ENCODE results near the gene DAP.

Gene DAP

DNA sequence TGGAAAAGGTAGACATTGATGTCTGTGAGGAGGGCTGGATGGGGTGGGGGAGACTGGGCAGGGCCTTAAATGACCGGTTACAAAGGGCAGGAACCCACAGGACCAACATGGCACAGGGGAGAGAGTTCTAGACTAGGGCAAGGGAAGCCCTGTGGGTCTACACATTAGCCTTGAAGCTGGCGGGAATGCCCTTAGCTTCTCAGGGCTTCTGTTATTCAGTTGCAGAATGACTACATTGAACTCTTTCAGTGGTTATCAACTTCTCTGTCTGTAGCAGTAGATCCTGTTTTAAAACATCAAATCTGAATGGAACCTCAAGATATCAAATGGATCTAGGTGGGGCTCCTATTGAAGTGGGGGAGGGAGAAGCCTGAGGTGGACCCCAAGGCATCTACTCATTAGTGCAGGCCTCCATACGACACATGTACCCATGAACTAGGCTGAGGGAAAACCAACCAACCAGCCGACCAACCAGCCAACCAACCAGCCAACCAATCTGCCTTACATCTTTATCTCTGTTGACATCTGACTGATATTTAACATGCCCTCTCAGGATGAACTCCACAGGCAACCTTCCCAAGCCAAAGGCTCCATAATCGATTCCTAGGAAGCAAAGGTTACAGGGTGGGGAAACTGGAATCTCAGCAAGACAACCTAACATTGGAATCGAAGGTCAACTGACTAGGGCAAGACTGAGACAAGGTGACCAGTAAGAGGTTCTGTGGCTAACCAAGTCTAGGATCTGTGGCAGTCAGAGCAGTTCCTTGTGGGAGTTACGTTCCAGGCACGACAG is 48.3 kb downstream of the DAP start:
- Histone ChIP-seq H3K4me3 (ENCODE audit: low read length in 2 of 2) (no peak overlapping the region), H3K27ac (replicated peaks; ENCODE audit: low read length) (no peak overlapping the region), H2BK15ac (ENCODE audit: low read length) (no peak overlapping the region), H3K79me1 (ENCODE audit: low read depth, low read length) (peaks cover 3% of the 10 kb centered on the region), H2AFZ (ENCODE audit: low read length) (no peak overlapping the region), H3K9ac (ENCODE audit: low read depth, low read length, poor library complexity) (no peak overlapping the region), H3K14ac (ENCODE audit: low read length) (no peak overlapping the region), H3K27me3 (ENCODE audit: control insufficient read depth in 3 of 3, insufficient read depth in 3 of 3, low read depth in 1 of 3, low read length in 3 of 3) (no peaks in the 10 kb centered on the region), H3K4me2 (ENCODE audit: insufficient read depth, low read length, poor library complexity, severe bottlenecking) (no peak overlapping the region), H3K23ac (ENCODE audit: low read depth, low read length, poor library complexity) (no peak overlapping the region), H2BK120ac (ENCODE audit: low read depth, low read length) (no peak overlapping the region), H3K9me3 (replicated peaks in 1 of 2; ENCODE audit: control insufficient read depth in 2 of 2, insufficient read depth in 1 of 2, low read depth in 1 of 2, low read length in 2 of 2) (peaks cover 0 to 5% of the 10 kb centered on the region in 2 donors), H4K91ac (ENCODE audit: low read depth, low read length, poor library complexity) (no peak overlapping the region), H3K18ac (ENCODE audit: low read length) (no peak overlapping the region), H2AK5ac (ENCODE audit: low read depth, low read length) (no peak overlapping the region), H3K4ac (ENCODE audit: low read length) (no peak overlapping the region), H2BK12ac (ENCODE audit: low read length) (no peak overlapping the region), H4K8ac (ENCODE audit: low read depth, low read length) (no peak overlapping the region), H2BK5ac (ENCODE audit: low read length) (no peak overlapping the region), H3K36me3 (replicated peaks in 1 of 2; ENCODE audit: control insufficient read depth in 2 of 2, insufficient read depth in 2 of 2, low read length in 2 of 2) (peaks cover 8 to 10% of the 10 kb centered on the region in 2 donors), H3K4me1 (ENCODE audit: control insufficient read depth in 2 of 2, insufficient read depth in 1 of 2, low read depth in 1 of 2, low read length in 2 of 2) (peaks cover 0 to 2% of the 10 kb centered on the region in 2 donors)
- DNase-seq (ENCODE audit: low spot score), result no peak
- WGBS, 2 donors (ENCODE audit: extremely low coverage in 2 of 2, insufficient read length in 2 of 2, insufficient replicate concordance in 1 of 2), result no CpG with 5 or more reads among the region's 8 CpGs

DNA sequence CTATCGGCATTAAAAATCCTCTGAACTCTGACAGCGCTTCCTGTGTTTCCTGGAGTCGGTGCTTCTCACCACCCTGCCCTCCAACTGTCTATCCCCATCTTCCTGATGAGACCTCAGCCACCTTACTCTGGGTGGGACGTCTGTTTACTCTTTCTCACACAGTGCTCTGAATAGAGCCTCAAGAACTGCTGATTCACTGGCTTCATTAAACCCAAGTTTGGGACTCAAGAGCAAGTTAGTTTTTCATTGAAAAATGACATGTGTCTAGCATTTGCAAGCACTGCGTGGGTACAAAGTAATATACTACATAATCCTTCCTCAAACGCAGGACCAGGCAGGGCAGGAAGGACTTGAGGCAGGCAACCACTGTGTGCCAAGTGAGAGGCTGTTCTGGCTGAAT is 49.5 kb downstream of the DAP start:
- Histone ChIP-seq H3K27me3 (ENCODE audit: control insufficient read depth in 3 of 3, insufficient read depth in 3 of 3, low read depth in 1 of 3, low read length in 3 of 3) (no peaks in the 10 kb centered on the region), H4K8ac (ENCODE audit: low read depth, low read length) (no peak overlapping the region), H2BK12ac (ENCODE audit: low read length) (no peak overlapping the region), H2AK5ac (ENCODE audit: low read depth, low read length) (no peak overlapping the region), H3K9me3 (replicated peaks in 1 of 2; ENCODE audit: control insufficient read depth in 2 of 2, insufficient read depth in 1 of 2, low read depth in 1 of 2, low read length in 2 of 2) (peaks cover 0 to 2% of the 10 kb centered on the region in 2 donors), H3K4me3 (ENCODE audit: low read length in 2 of 2) (no peak overlapping the region), H4K91ac (ENCODE audit: low read depth, low read length, poor library complexity) (no peak overlapping the region), H3K14ac (ENCODE audit: low read length) (no peak overlapping the region), H3K79me1 (ENCODE audit: low read depth, low read length) (peaks cover 7% of the 10 kb centered on the region), H3K27ac (replicated peaks; ENCODE audit: low read length) (no peak overlapping the region), H3K23ac (ENCODE audit: low read depth, low read length, poor library complexity) (no peak overlapping the region), H3K9ac (ENCODE audit: low read depth, low read length, poor library complexity) (no peak overlapping the region), H3K4ac (ENCODE audit: low read length) (no peak overlapping the region), H3K4me1 (ENCODE audit: control insufficient read depth in 2 of 2, insufficient read depth in 1 of 2, low read depth in 1 of 2, low read length in 2 of 2) (peaks cover 0 to 2% of the 10 kb centered on the region in 2 donors), H3K18ac (ENCODE audit: low read length) (no peak overlapping the region), H3K4me2 (ENCODE audit: insufficient read depth, low read length, poor library complexity, severe bottlenecking) (no peak overlapping the region), H2BK120ac (ENCODE audit: low read depth, low read length) (no peak overlapping the region), H2BK15ac (ENCODE audit: low read length) (no peak overlapping the region), H2BK5ac (ENCODE audit: low read length) (no peak overlapping the region), H3K36me3 (replicated peaks in 1 of 2; ENCODE audit: control insufficient read depth in 2 of 2, insufficient read depth in 2 of 2, low read length in 2 of 2) (peaks cover 8 to 13% of the 10 kb centered on the region in 2 donors), H2AFZ (ENCODE audit: low read length) (no peak overlapping the region)
- WGBS, 2 donors (ENCODE audit: extremely low coverage in 2 of 2, insufficient read length in 2 of 2, insufficient replicate concordance in 1 of 2), result no CpG with 5 or more reads among the region's 6 CpGs
- DNase-seq (ENCODE audit: low spot score), result no peak

DNA sequence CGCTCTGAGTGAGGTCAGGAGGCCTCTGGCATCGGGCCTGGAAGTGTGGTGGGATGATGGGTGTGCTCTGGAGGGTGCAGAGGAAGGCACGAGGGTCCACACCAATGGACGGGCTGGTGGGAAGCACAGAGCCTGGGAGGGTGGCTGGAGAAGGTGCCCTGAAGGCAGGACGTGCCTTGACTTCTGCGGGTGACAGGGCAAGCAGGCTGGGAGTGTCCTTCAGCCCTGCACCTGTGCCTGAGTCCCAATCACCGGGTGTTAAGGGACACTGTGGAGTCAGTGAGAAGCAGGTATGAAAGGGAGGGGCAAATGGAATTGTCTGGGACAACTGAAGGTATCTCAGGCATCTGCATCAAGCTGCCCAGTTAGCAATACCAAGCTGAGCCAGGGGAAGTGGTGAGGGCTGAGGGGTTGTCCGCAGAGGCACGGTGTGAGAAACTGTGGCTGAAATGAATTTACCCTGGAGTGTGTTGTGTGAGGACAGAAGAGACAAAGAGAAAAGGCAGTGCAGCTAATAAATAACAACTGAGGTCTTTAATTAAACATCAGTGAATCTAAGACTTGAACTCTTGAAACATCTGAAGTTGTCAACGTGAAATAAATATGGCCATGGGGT is 50.4 kb downstream of the DAP start:
- Histone ChIP-seq H2AK5ac (ENCODE audit: low read depth, low read length) (no peak overlapping the region), H3K14ac (ENCODE audit: low read length) (no peak overlapping the region), H2BK12ac (ENCODE audit: low read length) (no peak overlapping the region), H2BK15ac (ENCODE audit: low read length) (no peak overlapping the region), H3K4me2 (ENCODE audit: insufficient read depth, low read length, poor library complexity, severe bottlenecking) (no peak overlapping the region), H3K79me1 (ENCODE audit: low read depth, low read length) (peaks cover 7% of the 10 kb centered on the region), H3K23ac (ENCODE audit: low read depth, low read length, poor library complexity) (no peak overlapping the region), H3K36me3 (replicated peaks in 1 of 2; ENCODE audit: control insufficient read depth in 2 of 2, insufficient read depth in 2 of 2, low read length in 2 of 2) (peaks cover 8 to 13% of the 10 kb centered on the region in 2 donors), H3K9me3 (replicated peaks in 1 of 2; ENCODE audit: control insufficient read depth in 2 of 2, insufficient read depth in 1 of 2, low read depth in 1 of 2, low read length in 2 of 2) (peaks cover 0 to 2% of the 10 kb centered on the region in 2 donors), H3K18ac (ENCODE audit: low read length) (peak overlapping the region; percentile 4), H3K27me3 (ENCODE audit: control insufficient read depth in 3 of 3, insufficient read depth in 3 of 3, low read depth in 1 of 3, low read length in 3 of 3) (no peaks in the 10 kb centered on the region), H2BK5ac (ENCODE audit: low read length) (no peak overlapping the region), H3K4me1 (ENCODE audit: control insufficient read depth in 2 of 2, insufficient read depth in 1 of 2, low read depth in 1 of 2, low read length in 2 of 2) (peaks cover 0 to 4% of the 10 kb centered on the region in 2 donors), H3K9ac (ENCODE audit: low read depth, low read length, poor library complexity) (no peak overlapping the region), H4K8ac (ENCODE audit: low read depth, low read length) (no peak overlapping the region), H2BK120ac (ENCODE audit: low read depth, low read length) (no peak overlapping the region), H3K4me3 (ENCODE audit: low read length in 2 of 2) (no peak overlapping the region), H2AFZ (ENCODE audit: low read length) (no peak overlapping the region), H4K91ac (ENCODE audit: low read depth, low read length, poor library complexity) (no peak overlapping the region), H3K4ac (ENCODE audit: low read length) (no peak overlapping the region), H3K27ac (replicated peaks; ENCODE audit: low read length) (no peak overlapping the region)
- DNase-seq (ENCODE audit: low spot score), result no peak
- no CpG with 5 or more reads among the region's 10 CpGs for whole genome bisulfite sequencing, 2 donors (ENCODE audit: extremely low coverage in 2 of 2, insufficient read length in 2 of 2, insufficient replicate concordance in 1 of 2)

DNA sequence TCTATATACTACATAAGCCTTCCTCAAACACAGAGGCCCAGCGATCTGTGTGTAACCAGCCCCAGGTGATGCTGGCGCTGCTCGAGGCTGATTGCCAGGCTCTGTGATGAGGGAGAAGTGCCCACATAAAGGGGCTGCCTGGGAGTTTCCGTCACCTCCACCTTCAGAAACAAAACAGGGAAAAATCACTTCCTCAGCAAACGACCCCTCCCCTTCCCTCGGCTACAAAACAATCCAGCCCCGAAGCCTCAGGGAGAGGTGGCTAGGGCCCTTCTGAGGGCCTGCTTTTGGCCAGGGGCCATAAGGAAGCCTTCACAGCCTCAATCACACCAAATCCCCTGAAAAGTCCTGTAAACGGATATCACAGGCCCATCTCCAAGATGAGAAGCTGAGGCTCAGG is 51.1 kb downstream of the DAP start:
- H2AFZ ChIP-seq (ENCODE audit: low read length), result no peak overlapping the region
- no peak overlapping the region for H3K18ac ChIP-seq (ENCODE audit: low read length)
- H3K23ac ChIP-seq (ENCODE audit: low read depth, low read length, poor library complexity), result no peak overlapping the region
- H3K14ac ChIP-seq (ENCODE audit: low read length), result no peak overlapping the region
- no peak overlapping the region for H2BK12ac ChIP-seq (ENCODE audit: low read length)
- no peak overlapping the region for H2BK120ac ChIP-seq (ENCODE audit: low read depth, low read length)
- no peak overlapping the region for H3K4me3 ChIP-seq (ENCODE audit: low read length in 2 of 2)
- no peak overlapping the region for H2BK15ac ChIP-seq (ENCODE audit: low read length)
- H3K27me3 ChIP-seq (ENCODE audit: control insufficient read depth in 3 of 3, insufficient read depth in 3 of 3, low read depth in 1 of 3, low read length in 3 of 3), result no peaks in the 10 kb centered on the region
- H3K79me1 ChIP-seq (ENCODE audit: low read depth, low read length), result peaks cover 7% of the 10 kb centered on the region
- H2BK5ac ChIP-seq (ENCODE audit: low read length), result no peak overlapping the region
- H2AK5ac ChIP-seq (ENCODE audit: low read depth, low read length), result no peak overlapping the region
- no peak overlapping the region for H3K27ac ChIP-seq (replicated peaks; ENCODE audit: low read length)
- peaks cover 0 to 2% of the 10 kb centered on the region in 2 donors for H3K9me3 ChIP-seq (replicated peaks in 1 of 2; ENCODE audit: control insufficient read depth in 2 of 2, insufficient read depth in 1 of 2, low read depth in 1 of 2, low read length in 2 of 2)
- H4K91ac ChIP-seq (ENCODE audit: low read depth, low read length, poor library complexity), result no peak overlapping the region
- WGBS, 2 donors (ENCODE audit: extremely low coverage in 2 of 2, insufficient read length in 2 of 2, insufficient replicate concordance in 1 of 2), result no CpG with 5 or more reads among the region's 8 CpGs
- no peak overlapping the region for H4K8ac ChIP-seq (ENCODE audit: low read depth, low read length)
- H3K9ac ChIP-seq (ENCODE audit: low read depth, low read length, poor library complexity), result no peak overlapping the region
- no peak overlapping the region for H3K4ac ChIP-seq (ENCODE audit: low read length)
- H3K36me3 ChIP-seq (replicated peaks in 1 of 2; ENCODE audit: control insufficient read depth in 2 of 2, insufficient read depth in 2 of 2, low read length in 2 of 2), result peaks cover 8 to 13% of the 10 kb centered on the region in 2 donors
- H3K4me2 ChIP-seq (ENCODE audit: insufficient read depth, low read length, poor library complexity, severe bottlenecking), result no peak overlapping the region
- no peak for DNase-seq (ENCODE audit: low spot score)
- peaks cover 0 to 4% of the 10 kb centered on the region in 2 donors for H3K4me1 ChIP-seq (ENCODE audit: control insufficient read depth in 2 of 2, insufficient read depth in 1 of 2, low read depth in 1 of 2, low read length in 2 of 2)
